Iris pigment epithelial cell (primary cell): ENCODE data around the gene MEI4.

ENCODE experiments used
- DNase-seq: peaks from one replicate; pipeline ENCODE4 v3.0.0-alpha.2; 2011; ENCODE audit warnings: low read depth

The MEI4 gene

DNA sequence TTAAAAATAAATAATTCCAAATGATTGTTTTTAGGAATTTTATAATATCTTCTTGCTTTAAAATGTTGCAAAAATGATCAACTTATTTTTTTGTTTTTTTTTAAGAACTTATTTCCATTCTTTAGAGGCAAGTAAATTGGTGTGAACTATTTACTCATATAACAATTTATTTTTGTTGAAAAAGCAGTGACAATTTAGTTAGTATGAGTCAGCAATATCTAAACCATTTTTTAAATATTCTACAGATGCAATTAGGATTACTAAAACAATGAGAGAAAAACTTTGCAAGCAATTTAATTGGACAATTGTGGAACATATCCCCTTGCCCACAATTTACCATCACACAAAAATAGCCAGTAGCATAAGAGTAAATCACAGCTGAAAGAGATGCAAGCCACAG is 319.5 kb downstream of the MEI4 start:
- no peak for DNase-seq
